Esophagus squamous epithelium (tissue), 5 donors: ENCODE measurements around the gene TTC9C. TPM values are rescaled to one million over a fixed set of nuclear protein-coding genes. Genes with fewer than 3 reads are reported as not detected.
A peak's percentile ranks its signal among the peaks of the same experiment; 100 is the strongest.

Experiments
- DNase-seq: peaks from one replicate; lab custom pipeline; 2025; lab: John Stamatoyannopoulos, UW
- H3K27ac ChIP-seq, 4 donors: fragments of 200-600 bp; sonication (generic); one replicate each; pipeline ENCODE4 v1.5.1; 2016 to 2019; ENCODE audit warnings: mild to moderate bottlenecking in 1 of 4
- H3K27me3 ChIP-seq, 4 donors: fragments of 200-600 bp; sonication (generic); 1 replicate in 3 of 4; 2 replicates in 1 of 4; pipeline versions ENCODE4 v1.5.1 to v1.6.0; 2017 to 2021; ENCODE audit warnings: antibody characterized with exemption in 1 of 4
- H3K36me3 ChIP-seq, 3 donors: fragments of 200-600 bp; sonication (generic); one replicate each; pipeline ENCODE4 v1.5.1; 2016 to 2019
- H3K4me1 ChIP-seq, 3 donors: fragments of 200-600 bp; sonication (generic); one replicate each; pipeline ENCODE4 v1.5.1; 2017 to 2019
- H3K4me3 ChIP-seq, 4 donors: fragments of 200-600 bp; sonication (generic); 1 replicate in 3 of 4; 2 replicates in 1 of 4; pipeline ENCODE4 v1.5.1; 2016 to 2019; ENCODE audit warnings: mild to moderate bottlenecking in 2 of 4, moderate library complexity in 1 of 4
- H3K9me3 ChIP-seq, 3 donors: fragments of 200-600 bp; sonication (generic); one replicate each; pipeline ENCODE4 v1.5.1; 2016 to 2019
- POLR2A ChIP-seq, 4 donors: fragments of 450-650 bp; IDR thresholded peaks; one replicate each; pipeline ENCODE4 v1.6.1; 2017; ENCODE audit warnings: antibody characterized with exemption in 4 of 4, mild to moderate bottlenecking in 4 of 4, moderate library complexity in 3 of 4
- WGBS, 2 donors: methylation state at CpG; one replicate each; pipeline ENCODE4 v1.1.5; 2018; 5-methylcytosine and 5-hydroxymethylcytosine counted together
- intact Hi-C: fragments of 100-400 bp; cut with DNase I; formaldehyde crosslinking; loops from one replicate; pipeline ENCODE4 v1.15.0; 2022
- total RNA-seq, 4 donors: library from RNA; depleted of rRNA; stranded (reverse); fragments of >200 nt; gene quantifications; one replicate each; pipeline ENCODE4 v1.1.0, GENCODE V29; 2016
- TF ChIP-seq, protein P1 (sequence below), 6 experiments: fragments of 450-650 bp in 4 of 6; fragments of 200-600 bp in 2 of 6; sonication (generic) in 2 of 6; IDR thresholded peaks; one replicate each; pipeline ENCODE4 v1.5.1; 2016 to 2019; ENCODE audit warnings: antibody characterized with exemption in 6 of 6, mild to moderate bottlenecking in 4 of 6, moderate library complexity in 4 of 6
- donor health status: DM: yes; HTN: yes; CAD: no.

The TTC9C gene
- total RNA-seq, 4 donors from 2014 or later = 9.6 to 21.3 (median 15.0) TPM

DNA sequence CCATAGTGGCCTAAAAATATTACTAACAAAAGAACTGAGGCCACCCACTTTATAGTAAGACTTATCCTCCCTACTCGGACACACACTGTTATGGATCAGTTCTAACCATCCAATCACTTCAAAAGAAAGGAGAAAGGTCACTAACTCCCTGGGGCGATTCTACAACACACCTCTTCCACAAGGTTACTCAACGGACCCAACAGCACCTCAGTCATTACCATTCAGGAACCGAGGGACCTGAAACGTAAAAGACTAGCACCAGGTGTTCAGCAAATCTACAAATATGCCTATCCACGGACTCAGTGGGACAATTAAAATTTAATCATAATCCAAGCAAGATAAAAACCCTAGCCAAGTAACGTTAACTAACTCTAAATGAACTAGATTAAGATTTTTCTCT is 2.6 kb upstream of the TTC9C start:
- Histone ChIP-seq H3K36me3 (peaks cover 27 to 43% (median 28%) of the 10 kb centered on the region in 3 donors), H3K4me3 (peak overlapping the region; percentile 72 to 93 (median 77)), H3K27me3 (no peaks in the 10 kb centered on the region), H3K4me1 (peaks cover 21 to 61% (median 29%) of the 10 kb centered on the region in 3 donors), H3K27ac (peak overlapping the region; percentile 92 to 99 (median 94)), H3K9me3 (no peaks in the 10 kb centered on the region)
- intact Hi-C loops = loop anchor here (5.0 to 10.0 kb wide), 2 partner anchors 37 to 139 kb away; partner anchors contain the start of gene POLR2G
- no peak for DNase-seq
- no peak for TF ChIP-seq POLR2A (IDR thresholded peaks at IDR 0.05)
- TF ChIP-seq, protein P1, sequence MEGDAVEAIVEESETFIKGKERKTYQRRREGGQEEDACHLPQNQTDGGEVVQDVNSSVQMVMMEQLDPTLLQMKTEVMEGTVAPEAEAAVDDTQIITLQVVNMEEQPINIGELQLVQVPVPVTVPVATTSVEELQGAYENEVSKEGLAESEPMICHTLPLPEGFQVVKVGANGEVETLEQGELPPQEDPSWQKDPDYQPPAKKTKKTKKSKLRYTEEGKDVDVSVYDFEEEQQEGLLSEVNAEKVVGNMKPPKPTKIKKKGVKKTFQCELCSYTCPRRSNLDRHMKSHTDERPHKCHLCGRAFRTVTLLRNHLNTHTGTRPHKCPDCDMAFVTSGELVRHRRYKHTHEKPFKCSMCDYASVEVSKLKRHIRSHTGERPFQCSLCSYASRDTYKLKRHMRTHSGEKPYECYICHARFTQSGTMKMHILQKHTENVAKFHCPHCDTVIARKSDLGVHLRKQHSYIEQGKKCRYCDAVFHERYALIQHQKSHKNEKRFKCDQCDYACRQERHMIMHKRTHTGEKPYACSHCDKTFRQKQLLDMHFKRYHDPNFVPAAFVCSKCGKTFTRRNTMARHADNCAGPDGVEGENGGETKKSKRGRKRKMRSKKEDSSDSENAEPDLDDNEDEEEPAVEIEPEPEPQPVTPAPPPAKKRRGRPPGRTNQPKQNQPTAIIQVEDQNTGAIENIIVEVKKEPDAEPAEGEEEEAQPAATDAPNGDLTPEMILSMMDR (IDR thresholded peaks at IDR 0.05) = no peak
- 0 to 1% methylated on average over 7 of the region's 7 CpGs for WGBS, 2 donors

DNA sequence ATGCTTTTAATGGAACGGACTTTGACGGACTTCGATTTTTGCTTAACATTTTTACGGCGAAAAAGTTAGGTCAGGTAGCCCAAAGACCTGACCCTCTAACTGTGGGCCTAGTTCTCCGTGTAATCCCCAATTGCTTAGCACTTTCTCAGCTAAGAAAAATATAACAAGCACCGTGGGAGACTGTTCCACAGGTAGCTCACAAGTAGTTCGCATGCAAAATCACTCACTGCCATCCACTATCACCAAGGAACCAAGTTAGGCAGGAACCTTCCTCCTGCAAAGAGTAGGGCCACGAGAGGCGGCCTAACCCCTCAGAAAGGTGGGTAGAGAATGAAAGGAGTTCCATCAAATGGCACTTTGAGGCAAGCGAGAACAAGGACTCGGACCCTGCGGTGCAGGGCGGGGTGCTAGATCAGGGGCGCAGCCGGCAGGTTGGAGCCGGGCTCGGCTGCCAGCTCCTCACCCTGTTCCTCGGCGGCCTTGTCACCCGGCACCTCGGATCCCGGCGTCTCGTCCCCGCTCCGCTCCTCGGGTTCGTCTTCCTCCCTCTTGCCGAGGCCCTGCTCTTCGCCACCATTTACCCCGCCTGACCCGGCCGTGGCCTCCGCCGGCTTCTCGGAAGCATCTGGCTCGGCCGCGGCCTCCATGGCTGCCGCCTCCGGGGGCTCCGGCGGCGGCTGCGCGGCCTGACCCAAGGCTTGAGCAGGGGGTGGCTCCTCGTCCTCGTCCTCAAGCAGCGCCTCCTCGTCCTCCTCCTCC is 2.0 kb upstream of the TTC9C start:
- peak overlapping the region; percentile 92 to 99 (median 94) for H3K27ac ChIP-seq
- H3K27me3 ChIP-seq = no peaks in the 10 kb centered on the region
- peaks cover 28 to 67% (median 29%) of the 10 kb centered on the region in 3 donors for H3K4me1 ChIP-seq
- 0% methylated on average over 10 to 30 of the region's 51 CpGs for WGBS, 2 donors
- DNase-seq = no peak
- intact Hi-C loops = loop anchor here (5.0 to 10.0 kb wide), 2 partner anchors 36 to 138 kb away; partner anchors contain the start of gene POLR2G
- peaks cover 21 to 43% (median 21%) of the 10 kb centered on the region in 3 donors for H3K36me3 ChIP-seq
- no peaks in the 10 kb centered on the region for H3K9me3 ChIP-seq
- TF ChIP-seq POLR2A (IDR thresholded peaks at IDR 0.05) = no peak
- TF ChIP-seq, protein P1 (IDR thresholded peaks at IDR 0.05) = no peak
- H3K4me3 ChIP-seq = peak overlapping the region; percentile 72 to 93 (median 77)

DNA sequence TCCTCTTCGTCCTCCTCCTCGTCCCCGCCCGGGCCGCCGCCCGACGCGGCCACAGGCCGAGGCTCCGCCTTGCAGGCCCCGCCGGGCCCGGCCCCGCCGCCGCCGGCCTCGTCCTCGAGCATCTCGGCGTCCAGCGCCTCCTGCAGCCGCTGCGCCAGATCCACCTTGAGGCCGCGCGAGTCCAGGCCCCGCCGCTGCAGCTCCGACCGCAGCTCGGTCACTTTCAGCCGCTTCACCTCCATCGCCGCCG is 1.4 kb upstream of the TTC9C start:
- intact Hi-C loops = loop anchor here (5.0 to 10.0 kb wide), 2 partner anchors 35 to 138 kb away; partner anchors contain the start of gene POLR2G
- DNase-seq = no peak
- WGBS, 2 donors = no CpG with 5 or more reads among the region's 37 CpGs
- H3K36me3 ChIP-seq = peaks cover 17 to 42% (median 17%) of the 10 kb centered on the region in 3 donors
- H3K4me1 ChIP-seq = peaks cover 28 to 67% (median 29%) of the 10 kb centered on the region in 3 donors
- no peaks in the 10 kb centered on the region for H3K9me3 ChIP-seq
- H3K27me3 ChIP-seq = no peaks in the 10 kb centered on the region
- H3K4me3 ChIP-seq = peak overlapping the region; percentile 72 to 93 (median 77)
- TF ChIP-seq, protein P1 (IDR thresholded peaks at IDR 0.05) = peak in 2 of 6 experiments; percentile 2 to 13
- TF ChIP-seq POLR2A (IDR thresholded peaks at IDR 0.05) = no peak
- H3K27ac ChIP-seq = peak overlapping the region; percentile 92 to 99 (median 94)

DNA sequence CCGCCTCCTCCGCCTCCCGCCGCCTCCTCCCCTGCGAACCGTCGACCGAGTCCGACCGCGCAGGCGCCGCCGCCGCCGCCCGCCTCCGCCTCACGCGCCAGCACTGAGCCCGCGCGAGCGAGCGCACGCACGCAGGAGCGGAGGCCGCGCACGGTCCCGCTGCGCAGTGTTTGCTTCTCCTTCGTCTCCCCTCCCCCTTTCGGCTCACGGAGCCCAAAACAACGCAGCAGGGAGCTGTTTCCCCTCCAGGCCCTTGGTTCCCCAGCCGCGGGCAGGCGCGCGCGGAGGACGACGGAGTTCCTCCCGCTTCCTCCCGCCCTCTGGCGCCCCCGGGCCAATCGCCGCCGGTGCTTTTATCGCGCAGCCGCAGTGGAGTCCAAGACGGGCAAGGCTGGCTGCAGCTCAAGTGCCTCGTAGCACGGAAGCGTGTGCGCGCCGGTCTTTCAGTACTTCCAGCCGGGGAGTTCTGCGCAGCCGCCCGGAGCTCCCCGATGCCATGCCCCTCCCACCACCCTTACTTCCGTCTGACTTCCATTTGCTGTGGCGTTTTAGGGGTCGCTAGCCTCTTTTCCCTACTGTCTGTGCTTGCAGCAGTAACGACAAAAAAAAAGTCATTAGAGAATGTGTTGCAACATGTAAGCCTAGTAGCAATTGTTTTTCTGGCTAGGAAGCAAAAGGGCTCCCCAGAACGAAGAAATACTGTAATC is 968 bp upstream of the TTC9C start, which contains the start of gene HNRNPUL2:
TSS of gene HNRNPUL2 (minus strand) at position 293 of the 707 bp plus-strand sequence. CDS start 301 bp downstream, outside the sequence.
- peak; percentile 81 for DNase-seq
- no peaks in the 10 kb centered on the region for H3K9me3 ChIP-seq
- peak in 3 of 4 donors; percentile 85 to 97 (median 90) for TF ChIP-seq POLR2A (IDR thresholded peaks at IDR 0.05)
- TF ChIP-seq, protein P1 (IDR thresholded peaks at IDR 0.05) = peak in 2 of 6 experiments; percentile 2 to 8
- intact Hi-C loops = loop anchor here (5.0 to 10.0 kb wide), 2 partner anchors 35 to 137 kb away; partner anchors contain the start of gene POLR2G
- H3K27ac ChIP-seq = peak within 1 kb of the TSS; percentile 92 to 99 (median 94)
- H3K4me3 ChIP-seq = peak within 1 kb of the TSS; percentile 72 to 93 (median 77)
- 0% methylated on average over 6 to 19 of the region's 72 CpGs for WGBS, 2 donors
- H3K36me3 ChIP-seq = peaks cover 13 to 41% (median 13%) of the 10 kb centered on the region in 3 donors
- H3K27me3 ChIP-seq = no peaks in the 10 kb centered on the region
- peaks cover 29 to 68% (median 29%) of the 10 kb centered on the region in 3 donors for H3K4me1 ChIP-seq
